Activated naive CD4-positive, alpha-beta T cell treated with anti-CD3 and anti-CD28 coated beads, Interleukin-2, amount 10 ng/mL, durations not matched to agents 5 hours and 36 hours (primary cell): Measurements from ENCODE around the gene LILRB5. TPM values are rescaled to one million over a fixed set of nuclear protein-coding genes. Genes with fewer than 3 reads are reported as not detected.

Experiments used
- microRNA-seq: library from miRNA; unstranded; fragments of <30 nt; microRNA quantifications from one replicate; pipeline ENCODE4 v1.2.0, GENCODE V29; 2022; ENCODE audit warnings: borderline microRNAs expressed, borderline replicate concordance
- total RNA-seq, 2 experiments: library from RNA; stranded (reverse); gene quantifications; one replicate each; pipeline ENCODE4 v1.2.3, GENCODE V29; 2021

LILRB5 gene
- total RNA-seq = not detected

DNA sequence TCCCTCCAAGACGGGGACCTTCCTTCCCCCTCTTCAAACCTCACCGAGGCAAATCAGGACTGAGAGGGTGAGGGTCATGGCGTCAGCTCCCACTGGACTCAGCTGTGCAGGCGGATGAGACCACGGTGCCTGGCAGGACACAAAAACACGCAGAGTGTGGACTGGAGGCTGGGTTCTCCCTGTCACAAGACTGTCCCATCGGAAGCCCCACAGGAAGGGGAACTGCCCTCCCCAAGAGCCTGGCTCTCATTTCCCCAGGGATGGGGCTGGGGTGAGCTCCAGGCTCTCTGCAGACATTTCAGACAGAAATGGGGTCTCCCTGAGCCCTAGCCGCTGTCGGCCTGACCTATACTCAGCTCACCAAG, at the start of gene LILRB5:
TSS of gene LILRB5 (minus strand) at position 158 of the 365 bp plus-strand sequence. CDS start at position 78, 80 bp downstream.

GRCh38 chr19:54281007-54281728, 24.1 kb upstream of the LILRB5 start, which contains the start of gene LILRB2:
TSS of gene LILRB2 (minus strand) at chr19:54281110. CDS start at chr19:54280496, 614 bp downstream.

DNA sequence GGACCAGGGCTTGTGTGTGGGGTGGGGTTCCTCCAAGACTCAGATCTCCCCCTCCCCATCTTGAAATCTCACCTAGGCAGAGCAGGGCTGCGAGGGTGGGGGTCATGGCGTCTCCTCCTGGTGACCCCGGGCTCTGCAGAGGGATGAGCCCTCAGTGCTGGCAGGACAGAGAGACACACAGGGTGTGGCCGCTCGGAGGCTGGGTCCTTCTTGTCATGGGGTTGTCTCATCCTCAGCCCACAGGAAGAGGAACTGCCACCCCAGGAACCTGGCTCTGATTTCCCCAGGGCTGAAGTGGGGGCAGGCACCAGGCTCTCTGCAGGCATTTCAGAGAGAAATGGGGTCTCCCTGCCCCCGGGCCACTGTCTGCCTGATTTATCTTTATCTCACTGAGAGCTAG, 14.4 kb downstream of the LILRB5 start, which contains the start of gene LILRA6:
TSS of gene LILRA6 (minus strand) at position 145 of the 400 bp plus-strand sequence.

GRCh38 chr19:54222474-54223276, 34.4 kb downstream of the LILRB5 start, which contains the start of gene LILRB3:
TSS of gene LILRB3 (minus strand) at chr19:54223007. CDS start at chr19:54222976, 31 bp downstream.

Small RNA genes lying within 50 kb of the gene (microRNA-seq; reads per million reads assigned to microRNA genes)
- not detected for gene MIR4752

Other genes with a start within 250 kb of the LILRB5 start
- gene VSTM1, start 193.4 kb downstream of the LILRB5 start, total RNA-seq = not detected
- gene TARM1, start 175.9 kb downstream of the LILRB5 start, total RNA-seq = not detected
- under 1 TPM in 1 of 2 experiments, not detected in 1; 0.23 TPM for gene OSCAR, start 156.5 kb downstream of the LILRB5 start, total RNA-seq
- gene NDUFA3, start 154.4 kb downstream of the LILRB5 start, total RNA-seq = 100 to 1,000 TPM; 121 TPM
- gene TFPT, start 141.6 kb downstream of the LILRB5 start, total RNA-seq = 10 to 100 TPM; 42.4 to 46.4 TPM
- gene PRPF31, start 141.5 kb downstream of the LILRB5 start, total RNA-seq = 10 to 100 TPM; 63.1 to 68.3 TPM
- 10 to 100 TPM; 59.2 to 65.5 TPM for gene CNOT3, start 119.5 kb downstream of the LILRB5 start, total RNA-seq
- 1 to 10 TPM; 8.6 to 8.8 TPM for gene LENG1, start 97.6 kb downstream of the LILRB5 start, total RNA-seq
- 1 to 10 TPM; 3.1 to 3.6 TPM for gene TMC4, start 84.1 kb downstream of the LILRB5 start, total RNA-seq
- 10 to 100 TPM; 46.0 to 46.9 TPM for gene MBOAT7, start 67.7 kb downstream of the LILRB5 start, total RNA-seq
- 10 to 100 TPM in 1 of 2 experiments, 1 to 10 TPM in 1; 9.9 to 11.6 TPM for gene TSEN34, start 66.0 kb downstream of the LILRB5 start, total RNA-seq
- gene RPS9, start 56.4 kb downstream of the LILRB5 start, total RNA-seq = 1,000 to 10,000 TPM; 1,383 to 1,428 TPM
- gene LILRB3, start 34.3 kb downstream of the LILRB5 start, total RNA-seq = 1 to 10 TPM; 4.8 to 4.9 TPM
- gene LILRA6, start 14.5 kb downstream of the LILRB5 start, total RNA-seq = under 1 TPM; 0.19 to 0.33 TPM
- not detected for gene LILRB2, start 23.8 kb upstream of the LILRB5 start, total RNA-seq
- not detected for gene LILRA5, start 55.9 kb upstream of the LILRB5 start, total RNA-seq
- gene LILRA4, start 81.9 kb upstream of the LILRB5 start, total RNA-seq = not detected
- gene LAIR1, start 107.7 kb upstream of the LILRB5 start, total RNA-seq = 100 to 1,000 TPM in 1 of 2 experiments, 10 to 100 TPM in 1; 99.2 to 100 TPM
- under 1 TPM; 0.58 to 0.91 TPM for gene TTYH1, start 158.2 kb upstream of the LILRB5 start, total RNA-seq
- gene LENG8, start 191.9 kb upstream of the LILRB5 start, total RNA-seq = 100 to 1,000 TPM; 239 to 275 TPM
- 1 to 10 TPM; 6.3 to 7.4 TPM for gene LENG9, start 206.5 kb upstream of the LILRB5 start, total RNA-seq
- gene CDC42EP5, start 216.0 kb upstream of the LILRB5 start, total RNA-seq = not detected
- 1 to 10 TPM; 3.6 to 3.7 TPM for gene LAIR2, start 245.6 kb upstream of the LILRB5 start, total RNA-seq